HAP-1 (cell line): ENCODE results near the gene LIPT2.
A peak's percentile ranks its signal among the peaks of the same experiment; 100 is the strongest.
"Not testable (repeated sequence)": the region's sequence is repeated elsewhere in the genome, so short reads cannot be mapped to it uniquely, and the experiment has no call there.

Source experiments
- DNase-seq, 2 experiments: peaks; one replicate each; pipeline ENCODE4 v3.0.0-alpha.2; 2016 to 2020; ENCODE audit warnings: low spot score in 2 of 2
- H3K27me3 ChIP-seq: fragments of 250-450 bp; sonication (Bioruptor Pico); 2 replicates; pipeline ENCODE4 v1.5.1; 2020; ENCODE audit warnings: low read depth, mild to moderate bottlenecking, moderate library complexity
- H3K36me3 ChIP-seq: fragments of 250-450 bp; sonication (Bioruptor Pico); replicated peaks from 2 replicates; pipeline ENCODE4 v1.5.1; 2020; ENCODE audit warnings: mild to moderate bottlenecking
- H3K4me1 ChIP-seq: fragments of 250-450 bp; sonication (Bioruptor Pico); 2 replicates; pipeline ENCODE4 v1.5.1; 2020; ENCODE audit warnings: mild to moderate bottlenecking
- H3K4me3 ChIP-seq: fragments of 250-450 bp; sonication (Bioruptor Pico); 2 replicates; pipeline ENCODE4 v1.5.1; 2020; ENCODE audit warnings: mild to moderate bottlenecking, moderate library complexity
- H3K9me3 ChIP-seq: fragments of 250-450 bp; sonication (Bioruptor Pico); 2 replicates; pipeline ENCODE4 v1.5.1; 2020; ENCODE audit warnings: mild to moderate bottlenecking, moderate library complexity
- in situ Hi-C: fragments of 300-500 bp; cut with MboI; formaldehyde crosslinking; loops from 3 replicates; pipeline ENCODE4 v1.14.3; 2020; ENCODE audit warnings: low sequenced_read_pairs, inconsistent platforms, mixed read lengths

The LIPT2 gene

DNA sequence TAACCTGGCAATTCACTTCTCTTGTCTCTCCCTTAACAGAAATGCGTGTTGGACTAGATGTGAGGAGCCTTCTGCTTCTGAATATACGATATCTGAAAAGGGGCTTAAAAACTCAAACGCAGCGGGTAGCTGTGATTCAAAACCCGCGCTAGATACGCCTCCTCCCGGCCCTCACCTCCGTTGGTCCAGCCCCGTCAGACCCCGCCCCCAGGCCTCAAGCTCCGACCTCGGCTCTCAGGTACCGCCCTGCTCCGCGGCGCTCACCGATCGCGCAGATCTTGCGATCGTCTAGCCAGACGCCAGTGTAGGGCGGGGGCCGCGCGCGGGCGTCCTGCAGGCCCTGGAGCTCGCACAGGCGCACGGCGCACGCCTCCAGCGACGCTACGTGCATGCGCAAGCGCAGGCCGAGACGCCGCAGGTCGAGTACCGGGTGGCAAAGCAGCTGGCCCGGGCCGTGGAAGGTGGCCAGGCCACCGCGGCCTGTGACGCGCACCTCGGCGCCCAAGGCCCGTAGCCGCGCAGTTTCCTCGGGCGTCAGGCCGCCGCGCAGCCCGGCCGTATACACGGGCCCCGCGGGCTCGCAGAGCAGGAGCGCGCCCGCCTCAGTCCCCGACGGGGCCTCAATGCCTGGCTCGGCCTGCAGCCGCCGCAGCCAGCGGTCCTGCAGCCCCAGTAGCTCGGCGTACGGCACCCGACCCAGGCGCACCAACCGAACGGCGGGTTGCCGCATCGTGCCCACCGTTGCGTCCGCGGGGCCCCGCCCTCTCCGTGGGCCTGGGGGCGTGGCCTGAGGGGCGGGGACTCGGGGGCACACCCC is at the start of gene LIPT2:
TSS of gene LIPT2 (minus strand) at position 751 of the 817 bp plus-strand sequence. CDS start at position 730, 21 bp downstream.
- no peaks in the 10 kb centered on the region; the same call in 1 of the 2 replicates for H3K36me3 ChIP-seq
- peak; percentile 93 to 99 for DNase-seq
- no peaks in the 10 kb centered on the region for H3K4me1 ChIP-seq
- in situ Hi-C loops: no loop called here
- H3K27me3 ChIP-seq: peaks cover 4% of the 10 kb centered on the region; the same call in 1 of the 2 replicates
- H3K4me3 ChIP-seq: peak within 1 kb of the TSS; percentile 43
- H3K9me3 ChIP-seq: no peaks in the 10 kb centered on the region

DNA sequence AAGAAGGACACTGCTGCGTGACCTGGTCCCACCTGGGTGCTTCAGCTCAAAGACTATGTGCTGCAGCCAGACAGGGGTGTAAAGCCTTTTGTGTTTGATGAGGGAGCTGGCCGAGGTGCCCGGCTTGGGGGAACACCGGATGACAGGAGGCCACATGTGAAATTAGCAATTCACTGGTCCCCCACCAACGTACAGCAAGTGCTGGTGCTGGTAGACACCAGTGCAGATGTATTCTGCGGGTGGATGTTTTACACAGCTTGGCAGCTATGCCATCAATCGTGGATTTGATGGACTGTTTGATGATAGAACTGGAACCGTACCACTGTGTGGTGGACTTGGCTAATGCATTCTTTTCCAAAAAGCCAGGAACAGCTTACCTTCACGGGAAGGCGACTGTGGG is 47.9 kb upstream of the LIPT2 start:
- no peak for DNase-seq
- peaks cover 4% of the 10 kb centered on the region; the same call in 1 of the 2 replicates for H3K9me3 ChIP-seq
- in situ Hi-C loops: no loop called here

DNA sequence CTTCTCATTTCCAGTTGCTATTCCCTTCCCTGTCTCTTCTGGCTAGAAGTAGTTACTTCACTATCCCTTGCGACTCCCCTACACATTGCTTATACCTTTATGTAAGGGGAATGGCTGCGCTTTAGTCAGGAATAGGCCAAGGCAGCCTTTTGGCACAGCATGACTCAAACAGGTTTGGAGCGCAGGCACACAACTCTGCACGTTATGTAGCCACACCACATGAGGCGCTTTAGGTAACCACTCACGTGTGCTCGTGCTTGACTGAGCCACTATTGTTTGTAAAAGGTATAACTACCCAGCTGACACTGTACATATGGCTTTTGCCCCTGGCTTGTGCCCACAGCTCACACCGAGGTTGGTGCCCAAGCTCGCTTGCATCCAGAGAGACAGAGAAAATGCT is 46.7 kb upstream of the LIPT2 start:
- H3K9me3 ChIP-seq: peaks cover 4% of the 10 kb centered on the region; the same call in 1 of the 2 replicates
- in situ Hi-C loops: no loop called here
- no peak overlapping the region for H3K4me3 ChIP-seq
- DNase-seq: no peak
- no peaks in the 10 kb centered on the region for H3K27me3 ChIP-seq
- no peaks in the 10 kb centered on the region for H3K36me3 ChIP-seq
- no peaks in the 10 kb centered on the region for H3K4me1 ChIP-seq

More for the DNA sequence above, 47.9 kb upstream of the LIPT2 start:
- no peaks in the 10 kb centered on the region for H3K36me3 ChIP-seq
- no peaks in the 10 kb centered on the region for H3K27me3 ChIP-seq
- no peaks in the 10 kb centered on the region for H3K4me1 ChIP-seq
- H3K4me3 ChIP-seq: no peak overlapping the region

DNA sequence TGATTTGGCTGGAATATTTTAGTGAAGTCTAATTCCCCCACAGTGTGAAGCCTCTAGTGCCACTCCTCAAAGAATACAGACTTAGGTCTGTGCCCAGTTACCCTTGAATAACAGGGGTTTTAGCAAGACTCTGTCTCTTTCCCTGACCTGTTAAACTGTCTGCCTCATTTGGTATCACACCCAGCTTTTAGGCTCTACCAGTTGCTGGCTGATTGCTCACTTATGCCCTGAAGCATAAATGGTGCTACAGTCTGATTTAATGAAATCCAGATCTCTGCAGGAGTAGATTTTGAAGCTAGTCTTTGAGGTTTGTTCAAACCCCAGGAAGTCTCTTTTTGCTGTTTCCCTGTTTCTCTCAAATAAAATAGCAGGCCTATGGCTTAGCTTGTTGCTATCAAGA is 45.2 kb upstream of the LIPT2 start:
- in situ Hi-C loops: no loop called here
- DNase-seq: no peak
- Histone ChIP-seq H3K36me3 (no peaks in the 10 kb centered on the region), H3K9me3 (peaks cover under 1% of the 10 kb centered on the region; the same call in 1 of the 2 replicates), H3K4me1 (no peaks in the 10 kb centered on the region), H3K4me3 (no peak overlapping the region), H3K27me3 (no peaks in the 10 kb centered on the region)

DNA sequence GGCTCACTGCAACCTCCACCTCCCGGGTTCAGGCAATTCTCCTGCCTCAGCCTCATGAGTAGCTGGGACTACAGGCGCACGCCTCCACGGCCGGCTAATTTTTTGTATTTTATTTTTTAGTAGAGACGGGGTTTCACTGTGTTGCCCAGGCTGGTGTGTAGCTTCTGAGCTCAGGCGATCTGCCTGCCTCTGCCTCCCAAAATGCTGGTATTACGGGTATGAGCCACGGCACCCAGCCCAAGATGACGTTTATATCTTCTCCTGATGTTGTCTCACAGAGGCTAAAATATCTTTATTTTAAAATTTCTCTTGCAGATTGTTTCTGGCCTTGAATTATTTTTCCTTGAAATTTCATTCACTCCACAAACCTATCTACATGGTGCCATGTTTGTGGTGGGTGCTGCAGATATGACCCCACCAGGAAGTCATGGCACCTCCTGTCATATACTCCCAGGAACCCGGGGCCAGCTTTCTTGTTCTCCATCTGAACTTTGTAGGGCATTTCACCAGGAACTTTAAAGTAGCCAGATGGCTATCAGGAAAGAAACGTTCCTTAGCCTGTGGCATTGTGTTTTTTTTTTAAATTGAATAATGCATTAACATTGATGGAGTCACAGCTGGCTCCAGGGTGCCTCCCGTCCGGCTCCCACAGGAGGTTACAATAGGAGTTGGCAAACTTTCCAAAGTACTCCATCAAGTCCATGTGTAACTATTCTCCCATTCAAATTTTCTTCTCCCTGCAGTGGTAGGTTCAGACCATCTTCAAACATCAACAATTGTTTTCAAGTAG is 42.0 kb upstream of the LIPT2 start:
- Histone ChIP-seq H3K27me3 (no peaks in the 10 kb centered on the region), H3K36me3 (no peaks in the 10 kb centered on the region; the same call in 1 of the 2 replicates), H3K9me3 (no peaks in the 10 kb centered on the region), H3K4me1 (no peaks in the 10 kb centered on the region), H3K4me3 (no peak overlapping the region)
- in situ Hi-C loops: no loop called here
- no peak for DNase-seq

DNA sequence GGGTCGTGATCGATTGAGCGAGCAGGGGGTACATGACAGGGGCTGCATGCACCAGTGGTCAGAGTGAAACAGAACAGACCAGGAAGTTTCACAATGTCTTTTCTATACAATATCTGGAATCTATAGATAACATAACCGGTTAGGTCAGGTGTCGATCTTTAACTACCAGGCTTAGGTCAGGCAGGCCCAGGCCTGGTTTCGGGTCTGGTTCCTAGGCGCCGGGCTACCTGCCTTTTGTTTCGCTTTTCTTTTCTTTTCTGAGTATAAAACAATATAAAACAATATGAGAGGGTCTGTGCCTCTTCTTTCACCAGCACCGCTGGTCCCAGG is 41.4 kb upstream of the LIPT2 start:
- H3K4me1 ChIP-seq, H3K4me3 ChIP-seq, H3K27me3 ChIP-seq, in situ Hi-C loops, H3K9me3 ChIP-seq, DNase-seq, H3K36me3 ChIP-seq: not testable (repeated sequence)

DNA sequence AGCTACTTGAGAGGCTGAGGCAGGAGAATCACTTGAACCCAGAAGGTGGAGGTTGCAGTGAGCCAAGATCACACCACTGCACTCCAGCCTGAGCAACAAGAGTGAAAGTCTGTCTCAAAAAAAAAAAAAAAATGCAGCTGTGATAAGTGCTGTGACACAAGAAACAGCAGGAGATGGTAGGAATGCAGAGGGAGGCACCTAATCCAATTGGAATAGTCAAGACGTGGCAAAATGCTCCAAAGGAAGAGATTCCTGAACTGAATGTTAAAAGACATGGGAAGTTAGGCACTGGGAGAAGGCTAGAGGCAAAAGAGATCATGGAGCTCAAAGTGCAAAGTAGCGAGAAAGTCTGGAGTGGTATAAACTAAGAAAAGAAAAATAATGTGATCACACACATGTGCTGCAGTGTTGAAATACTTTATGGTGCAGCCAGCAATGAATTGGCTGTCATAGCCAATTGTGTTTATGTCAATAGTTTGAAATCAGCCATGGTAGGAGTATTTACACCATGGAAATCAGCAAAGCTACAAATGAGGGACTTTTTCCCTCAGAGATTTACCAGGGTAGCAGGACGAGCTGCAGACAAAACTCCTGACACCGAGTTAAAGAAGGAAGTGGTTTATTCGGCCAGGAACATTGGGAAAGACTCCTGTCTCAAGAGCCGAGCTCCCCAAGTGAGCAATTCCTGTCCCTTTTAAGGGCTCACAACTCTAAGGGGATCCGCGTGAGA is 40.9 kb upstream of the LIPT2 start:
- in situ Hi-C loops: no loop called here

DNA sequence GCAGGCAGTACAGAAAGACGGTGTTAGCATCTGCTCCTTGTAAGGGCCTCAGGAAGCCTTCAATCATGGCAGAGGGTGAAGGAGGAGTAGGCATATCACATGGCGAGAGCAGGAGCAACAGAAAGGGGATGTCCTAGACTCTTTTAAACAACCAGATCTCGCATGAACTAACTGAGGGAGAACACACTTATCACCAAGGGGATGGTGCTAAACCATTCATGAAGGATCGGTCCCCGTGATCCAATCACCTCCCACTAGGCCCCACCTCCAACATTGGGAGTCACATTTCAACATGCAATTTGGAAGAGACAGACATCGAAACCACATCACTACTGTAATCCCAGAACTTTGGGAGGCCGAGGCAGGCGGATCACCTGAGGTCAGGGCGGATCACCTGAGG is 39.9 kb upstream of the LIPT2 start:
- H3K36me3 ChIP-seq: no peaks in the 10 kb centered on the region; the same call in 1 of the 2 replicates
- H3K9me3 ChIP-seq: no peaks in the 10 kb centered on the region
- no peaks in the 10 kb centered on the region for H3K27me3 ChIP-seq
- in situ Hi-C loops: no loop called here
- no peak for DNase-seq
- no peak overlapping the region for H3K4me3 ChIP-seq
- H3K4me1 ChIP-seq: no peaks in the 10 kb centered on the region

More for the DNA sequence above, 40.9 kb upstream of the LIPT2 start:
- no peaks in the 10 kb centered on the region; the same call in 1 of the 2 replicates for H3K36me3 ChIP-seq
- H3K27me3 ChIP-seq: no peaks in the 10 kb centered on the region
- H3K4me1 ChIP-seq: no peaks in the 10 kb centered on the region
- H3K9me3 ChIP-seq: no peaks in the 10 kb centered on the region
- DNase-seq: no peak
- no peak overlapping the region for H3K4me3 ChIP-seq

DNA sequence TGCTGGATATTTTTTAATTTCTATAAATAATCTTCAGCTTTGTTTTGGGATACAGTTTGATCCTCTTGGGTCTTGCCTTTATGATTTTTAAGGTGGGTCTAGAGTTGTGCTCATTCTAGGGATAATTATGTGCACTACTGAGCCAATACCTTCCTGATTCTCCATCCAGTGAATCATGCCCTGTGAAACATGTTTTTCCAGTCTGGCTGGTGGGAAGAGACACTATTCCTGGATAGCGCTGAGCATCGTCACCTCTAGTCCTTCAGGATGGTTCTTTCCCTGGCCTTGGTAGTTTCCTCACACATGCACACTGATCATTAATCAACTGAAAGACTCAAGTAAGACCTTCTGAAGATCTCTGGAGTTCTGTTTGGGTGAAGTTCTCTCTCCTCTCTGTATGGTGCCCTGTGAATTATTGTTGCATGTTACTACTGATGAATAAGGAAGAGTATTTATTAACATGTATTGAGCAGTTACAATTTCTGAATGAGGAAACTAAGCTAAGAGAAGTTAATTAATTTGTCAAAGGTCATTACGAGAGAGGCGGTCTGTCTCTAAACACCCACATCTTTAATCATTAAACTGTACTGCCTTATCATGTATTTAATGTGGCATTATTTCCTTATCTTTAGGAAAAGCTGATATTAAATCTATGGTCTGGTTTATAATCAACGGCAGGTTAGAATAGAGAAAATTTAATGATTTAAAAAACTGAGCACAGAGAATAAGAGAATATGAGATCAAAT is 39.1 kb upstream of the LIPT2 start:
- DNase-seq: no peak
- Histone ChIP-seq H3K36me3 (no peaks in the 10 kb centered on the region; the same call in 1 of the 2 replicates), H3K4me1 (no peaks in the 10 kb centered on the region), H3K9me3 (no peaks in the 10 kb centered on the region), H3K27me3 (no peaks in the 10 kb centered on the region), H3K4me3 (no peak overlapping the region)
- in situ Hi-C loops: no loop called here

DNA sequence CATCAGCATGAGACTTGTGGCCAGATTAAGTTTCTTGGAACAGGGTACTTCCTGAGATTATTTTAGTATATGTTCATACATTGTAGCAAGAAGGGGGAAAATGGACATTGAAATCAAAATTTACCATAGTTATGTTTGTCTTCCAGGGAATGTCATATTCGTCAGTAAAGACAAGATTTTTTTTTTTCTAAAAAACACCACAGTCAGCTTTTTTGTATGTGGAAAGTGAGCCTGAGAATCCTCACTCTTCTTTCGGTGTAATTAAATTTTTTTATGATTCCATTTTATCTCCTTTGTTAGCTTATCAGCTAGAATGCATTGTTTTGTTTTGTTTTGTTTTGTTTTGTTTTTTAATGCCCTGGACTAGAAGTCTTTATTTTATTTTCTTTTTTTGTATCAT is 31.5 kb upstream of the LIPT2 start:
- H3K9me3 ChIP-seq: no peaks in the 10 kb centered on the region
- H3K4me3 ChIP-seq: no peak overlapping the region
- no peak for DNase-seq
- H3K4me1 ChIP-seq: no peaks in the 10 kb centered on the region
- in situ Hi-C loops: no loop called here
- H3K36me3 ChIP-seq: no peaks in the 10 kb centered on the region
- H3K27me3 ChIP-seq: no peaks in the 10 kb centered on the region

DNA sequence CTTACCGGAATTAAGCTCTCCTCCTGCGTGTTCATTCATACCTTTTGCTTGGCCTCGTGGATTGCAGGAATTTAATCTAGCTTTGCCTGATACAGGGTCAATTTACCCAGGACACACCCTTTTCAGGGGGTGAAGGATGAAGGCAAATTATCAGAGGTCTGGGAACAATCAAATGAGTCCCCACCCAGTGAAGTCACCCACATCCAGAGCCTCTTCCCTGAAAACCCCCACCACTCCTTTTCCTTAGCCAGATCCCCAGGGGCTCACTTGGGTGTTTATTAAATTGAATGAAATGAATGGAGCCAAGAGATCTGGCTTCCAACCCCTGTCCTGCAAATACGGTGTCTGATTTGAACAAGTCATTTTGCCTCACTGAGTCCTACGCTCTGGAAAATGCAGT is 31.0 kb upstream of the LIPT2 start:
- no peak overlapping the region for H3K4me3 ChIP-seq
- DNase-seq: no peak
- no peaks in the 10 kb centered on the region for H3K27me3 ChIP-seq
- no peaks in the 10 kb centered on the region for H3K4me1 ChIP-seq
- no peaks in the 10 kb centered on the region for H3K9me3 ChIP-seq
- no peaks in the 10 kb centered on the region for H3K36me3 ChIP-seq
- in situ Hi-C loops: no loop called here

DNA sequence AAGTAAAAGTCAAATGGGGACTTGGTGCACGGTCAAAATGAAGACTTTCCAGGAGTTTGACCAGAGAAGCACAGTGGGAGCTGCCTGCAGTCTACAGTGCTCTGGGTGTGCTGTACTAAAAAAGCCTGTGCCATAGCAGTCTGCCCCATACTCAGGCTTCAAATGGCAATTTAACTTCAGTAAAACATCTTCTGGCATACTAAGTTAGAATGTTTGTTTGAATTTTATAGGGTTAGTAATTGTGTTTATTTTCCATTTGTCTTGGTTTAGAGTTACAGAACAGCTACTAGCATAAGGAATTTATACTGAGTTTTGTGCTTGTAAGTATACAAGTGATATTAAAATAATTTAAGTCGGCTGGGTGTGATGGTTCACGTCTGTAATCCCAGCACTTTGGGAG is 29.3 kb upstream of the LIPT2 start:
- H3K9me3 ChIP-seq: no peaks in the 10 kb centered on the region
- in situ Hi-C loops: no loop called here
- no peak for DNase-seq

DNA sequence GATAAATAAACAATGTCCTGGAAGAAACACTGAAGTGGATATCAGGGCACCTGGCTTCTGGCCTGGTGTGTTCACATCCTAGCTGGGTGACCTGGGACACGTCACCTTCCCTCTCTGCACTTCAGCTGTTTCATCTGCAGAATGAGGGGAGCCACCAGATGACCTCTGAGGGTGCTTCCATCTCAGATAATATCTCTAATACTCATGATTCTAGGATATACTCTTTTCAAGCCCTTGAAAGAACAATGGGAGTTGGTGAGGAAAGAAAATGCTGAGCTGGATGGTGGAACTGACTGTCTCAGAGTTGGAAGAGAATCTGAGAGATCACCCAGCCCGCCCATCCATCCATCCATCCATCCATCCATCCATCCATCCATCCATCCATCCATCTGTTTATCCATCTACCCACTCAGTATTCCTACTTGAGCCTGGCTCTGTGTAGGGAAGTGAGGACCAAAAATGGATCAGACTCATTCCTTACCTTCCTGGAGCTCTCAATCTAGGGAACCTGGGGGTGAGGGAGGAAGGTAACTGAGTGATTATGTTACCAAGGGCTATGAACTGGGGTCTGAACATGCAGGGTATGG is 28.2 kb upstream of the LIPT2 start:
- H3K4me3 ChIP-seq: no peak overlapping the region
- no peaks in the 10 kb centered on the region for H3K36me3 ChIP-seq
- no peak for DNase-seq
- no peaks in the 10 kb centered on the region for H3K4me1 ChIP-seq
- in situ Hi-C loops: no loop called here
- H3K9me3 ChIP-seq: no peaks in the 10 kb centered on the region
- H3K27me3 ChIP-seq: no peaks in the 10 kb centered on the region

More for the DNA sequence above, 29.3 kb upstream of the LIPT2 start:
- H3K4me1 ChIP-seq: no peaks in the 10 kb centered on the region
- no peaks in the 10 kb centered on the region for H3K36me3 ChIP-seq
- no peak overlapping the region for H3K4me3 ChIP-seq
- no peaks in the 10 kb centered on the region for H3K27me3 ChIP-seq
